ENCODE data around the gene CNN1. TPM values are rescaled to one million over a fixed set of nuclear protein-coding genes. Genes with fewer than 3 reads are reported as not detected.

Gene CNN1
- total RNA-seq, 4 donors from 2014 or later, result 267 to 1,727 (median 599) TPM

DNA sequence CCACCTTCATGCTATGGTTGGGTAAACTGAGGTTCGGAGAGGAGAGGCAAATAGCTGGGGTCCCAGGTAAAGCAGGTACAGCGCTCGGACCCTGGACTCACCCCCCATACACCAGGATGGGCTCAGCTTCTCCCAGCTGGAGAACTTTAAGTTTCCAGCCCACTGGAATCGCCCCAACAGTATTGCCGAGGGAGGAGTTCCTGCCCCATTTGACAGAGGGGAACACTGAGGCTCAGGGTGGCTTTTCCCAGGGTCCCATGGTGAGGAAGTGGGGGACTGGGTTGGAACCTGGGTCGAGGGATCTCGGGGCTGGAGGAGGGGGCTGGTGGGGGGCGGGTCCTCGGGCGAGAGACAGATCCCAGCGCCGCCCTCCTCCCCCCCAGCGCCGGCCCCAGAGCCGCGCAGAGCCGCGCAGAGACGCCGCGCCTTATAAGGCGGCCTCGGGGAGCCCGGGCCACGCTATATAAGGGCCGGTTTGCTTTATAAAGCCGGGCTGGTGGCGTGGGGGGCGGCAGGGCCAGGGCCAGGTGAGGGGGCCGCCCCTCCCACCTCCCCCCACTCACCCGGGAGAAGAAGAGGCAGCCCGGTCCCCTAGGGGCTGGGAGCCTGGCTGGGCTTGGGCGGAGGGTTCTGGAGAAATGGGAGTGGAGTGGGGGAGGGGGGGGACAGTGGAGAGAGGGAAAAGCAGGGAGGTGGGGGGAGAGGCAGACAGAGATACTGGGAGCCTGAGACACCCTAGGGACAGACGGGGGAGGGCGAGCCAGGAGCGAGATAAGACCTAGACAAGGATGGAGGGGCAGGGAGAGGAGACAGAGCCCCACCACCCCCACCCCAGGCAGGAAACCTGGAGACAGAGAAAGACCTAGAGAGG, 1.1 kb downstream of the CNN1 start:
- Histone ChIP-seq H3K4me3 (peak overlapping the region; percentile 50 to 94), H3K9me3 (no peaks in the 10 kb centered on the region), H3K4me1 (no peaks in the 10 kb centered on the region), H3K36me3 (no peaks in the 10 kb centered on the region), H3K27ac (peak overlapping the region; percentile 98 to 100), H3K27me3 (no peaks in the 10 kb centered on the region)
- TF ChIP-seq, protein P1, sequence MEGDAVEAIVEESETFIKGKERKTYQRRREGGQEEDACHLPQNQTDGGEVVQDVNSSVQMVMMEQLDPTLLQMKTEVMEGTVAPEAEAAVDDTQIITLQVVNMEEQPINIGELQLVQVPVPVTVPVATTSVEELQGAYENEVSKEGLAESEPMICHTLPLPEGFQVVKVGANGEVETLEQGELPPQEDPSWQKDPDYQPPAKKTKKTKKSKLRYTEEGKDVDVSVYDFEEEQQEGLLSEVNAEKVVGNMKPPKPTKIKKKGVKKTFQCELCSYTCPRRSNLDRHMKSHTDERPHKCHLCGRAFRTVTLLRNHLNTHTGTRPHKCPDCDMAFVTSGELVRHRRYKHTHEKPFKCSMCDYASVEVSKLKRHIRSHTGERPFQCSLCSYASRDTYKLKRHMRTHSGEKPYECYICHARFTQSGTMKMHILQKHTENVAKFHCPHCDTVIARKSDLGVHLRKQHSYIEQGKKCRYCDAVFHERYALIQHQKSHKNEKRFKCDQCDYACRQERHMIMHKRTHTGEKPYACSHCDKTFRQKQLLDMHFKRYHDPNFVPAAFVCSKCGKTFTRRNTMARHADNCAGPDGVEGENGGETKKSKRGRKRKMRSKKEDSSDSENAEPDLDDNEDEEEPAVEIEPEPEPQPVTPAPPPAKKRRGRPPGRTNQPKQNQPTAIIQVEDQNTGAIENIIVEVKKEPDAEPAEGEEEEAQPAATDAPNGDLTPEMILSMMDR (IDR thresholded peaks at IDR 0.05), result peak in 1 of 4 experiments; percentile 3
- peak; percentile 60 to 66 for TF ChIP-seq POLR2A (IDR thresholded peaks at IDR 0.05)
- intact Hi-C loops (cut with DNase I; ENCODE audit: low total_unique reads), result no loop called here
- peak; percentile 73 to 88 for DNase-seq

DNA sequence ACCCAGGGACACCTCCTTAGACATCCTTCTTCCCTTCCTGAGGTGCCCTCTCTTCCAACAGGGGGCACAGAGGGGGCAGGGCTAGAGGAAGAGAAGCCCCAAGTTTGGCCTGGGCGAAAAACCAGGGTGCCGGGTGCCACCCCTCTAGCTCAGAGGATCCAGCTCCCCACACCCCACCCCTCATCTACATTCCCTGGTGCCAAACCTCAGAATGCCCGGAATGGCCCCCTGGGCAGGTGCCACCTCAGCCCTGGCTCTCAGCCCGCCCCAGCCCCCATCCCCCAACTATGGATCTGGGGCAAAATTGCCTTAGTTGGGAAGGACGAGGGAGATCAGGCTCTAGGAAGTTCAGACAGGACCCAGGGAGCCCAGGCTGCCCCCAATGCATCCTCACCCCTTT, 2.0 kb downstream of the CNN1 start:
- H3K4me3 ChIP-seq, result peak overlapping the region; percentile 50 to 94
- no peaks in the 10 kb centered on the region for H3K36me3 ChIP-seq
- TF ChIP-seq, protein P1 (IDR thresholded peaks at IDR 0.05), result no peak
- TF ChIP-seq POLR2A (IDR thresholded peaks at IDR 0.05), result no peak
- peak in 1 of 2 donors; percentile 29 for DNase-seq
- intact Hi-C loops (cut with DNase I; ENCODE audit: low total_unique reads), result no loop called here
- H3K4me1 ChIP-seq, result no peaks in the 10 kb centered on the region
- H3K27ac ChIP-seq, result peak overlapping the region; percentile 98 to 100
- no peaks in the 10 kb centered on the region for H3K9me3 ChIP-seq
- no peaks in the 10 kb centered on the region for H3K27me3 ChIP-seq

DNA sequence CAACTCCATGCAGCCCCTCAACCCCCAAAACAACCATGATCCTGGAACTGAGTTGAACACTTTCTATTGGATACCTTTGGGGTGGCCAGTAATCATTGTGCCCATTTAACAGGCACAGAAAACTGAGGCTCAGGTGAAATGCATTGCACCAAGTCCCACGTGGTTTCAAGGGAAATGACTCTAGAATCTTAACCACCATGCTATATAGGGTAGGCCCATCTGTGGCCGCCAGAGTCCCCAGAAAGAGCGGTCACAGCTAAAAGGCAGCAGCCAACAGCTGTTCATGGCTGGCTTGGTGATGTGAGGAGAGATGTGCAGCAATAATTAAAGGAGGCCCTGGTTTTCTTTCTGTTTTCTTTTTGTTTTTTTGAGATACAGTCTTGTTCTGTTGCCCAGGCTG, 2.6 kb downstream of the CNN1 start:
- Histone ChIP-seq H3K4me3 (peak overlapping the region; percentile 50 to 94), H3K27ac (peak overlapping the region; percentile 98 to 100), H3K36me3 (no peaks in the 10 kb centered on the region), H3K27me3 (no peaks in the 10 kb centered on the region), H3K4me1 (no peaks in the 10 kb centered on the region), H3K9me3 (no peaks in the 10 kb centered on the region)
- TF ChIP-seq POLR2A (IDR thresholded peaks at IDR 0.05), result no peak
- TF ChIP-seq, protein P1 (IDR thresholded peaks at IDR 0.05), result no peak
- intact Hi-C loops (cut with DNase I; ENCODE audit: low total_unique reads), result no loop called here
- DNase-seq, result no peak

DNA sequence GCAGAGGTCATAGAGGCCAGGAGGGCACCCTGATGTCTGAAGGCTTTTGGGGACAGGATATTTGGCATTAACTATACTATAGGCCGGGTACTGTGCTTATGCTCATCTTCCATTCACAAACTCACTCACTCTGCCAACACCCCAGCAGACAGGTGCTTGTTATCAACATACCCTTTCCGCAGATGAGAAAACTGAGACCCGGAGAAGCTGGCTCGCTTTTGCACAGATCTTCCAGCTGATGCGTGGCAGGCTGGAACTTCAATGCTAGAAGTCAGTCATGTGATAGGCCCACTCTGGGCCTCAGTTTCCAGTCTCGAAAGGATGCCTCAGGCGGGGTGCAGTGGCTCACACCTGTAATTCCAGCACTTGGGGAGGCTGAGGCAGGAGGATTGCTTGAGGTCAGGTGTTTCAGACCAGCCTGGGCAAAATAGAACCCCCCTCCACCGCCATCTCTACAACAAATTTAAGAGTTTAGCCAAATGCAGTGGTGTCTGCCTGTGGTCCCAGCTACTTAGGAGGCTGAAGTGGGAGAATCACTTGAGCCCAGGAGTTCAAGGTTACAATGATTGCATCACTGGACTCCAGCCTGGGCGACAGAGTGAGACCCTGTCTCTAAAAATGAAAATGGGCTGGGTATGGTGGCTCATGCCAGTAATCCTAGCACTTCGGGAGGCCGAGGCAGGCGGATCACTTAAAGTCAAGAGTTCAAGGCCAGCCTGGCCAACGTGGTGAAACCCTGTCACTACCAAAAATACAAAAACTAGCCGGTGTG, 9.5 kb downstream of the CNN1 start:
- intact Hi-C loops (cut with DNase I; ENCODE audit: low total_unique reads), result no loop called here
- H3K27ac ChIP-seq, result no peak overlapping the region
- TF ChIP-seq, protein P1 (IDR thresholded peaks at IDR 0.05), result no peak
- TF ChIP-seq POLR2A (IDR thresholded peaks at IDR 0.05), result no peak
- H3K36me3 ChIP-seq, result no peaks in the 10 kb centered on the region
- DNase-seq, result no peak
- H3K4me1 ChIP-seq, result peaks cover 0 to 15% of the 10 kb centered on the region in 2 donors
- no peaks in the 10 kb centered on the region for H3K9me3 ChIP-seq
- no peak overlapping the region for H3K4me3 ChIP-seq
- no peaks in the 10 kb centered on the region for H3K27me3 ChIP-seq
